HCT116 (cell line): ENCODE data around the gene CDKN1C.

Source experiments
- CTCF ChIP-seq, 3 experiments: fragments of 200-600 bp in 1 of 3; sonication (generic) in 1 of 3; IDR thresholded peaks in 2 of 3; conservative IDR thresholded peaks in 1 of 3; 2 replicates each; pipeline ENCODE4 v1.5.1; 2012 to 2017; ENCODE audit warnings: low read depth in 2 of 3, low read length in 2 of 3, antibody characterized with exemption in 1 of 3, borderline replicate concordance in 1 of 3, control low read depth in 1 of 3, mild to moderate bottlenecking in 1 of 3, mixed read lengths in 1 of 3, mixed run types in 1 of 3, moderate library complexity in 1 of 3; ENCODE audit not compliant: insufficient read depth in 1 of 3
- EZH2 ChIP-seq: fragments of 200-600 bp; sonication (generic); IDR thresholded peaks from 2 replicates; pipeline ENCODE4 v1.6.1; 2017; ENCODE audit warnings: antibody characterized with exemption, mixed run types
- EZH2phosphoT487 ChIP-seq: fragments of 200-600 bp; IDR thresholded peaks from 2 replicates; pipeline ENCODE4 v1.6.1; 2018; ENCODE audit warnings: antibody characterized with exemption, borderline replicate concordance
- MAX ChIP-seq: IDR thresholded peaks from 2 replicates; pipeline ENCODE4 v1.6.1; 2012

- no peak for TF ChIP-seq MAX
- TF ChIP-seq EZH2, result no peak
- TF ChIP-seq EZH2phosphoT487, result no peak
- 0 out of 6 replicates have a peak, but pooled peaks of 1 of the 3 experiments have one; percentile 6 for TF ChIP-seq CTCF (IDR thresholded peaks at IDR 0.05 in 2 of 3, conservative IDR thresholded peaks at IDR 0.05 in 1 of 3; ENCODE audit: borderline replicate concordance in 1 of 3, insufficient read depth in 1 of 3, low read depth in 2 of 3, low read length in 2 of 3)
These were observed 3.0 kb downstream of the CDKN1C start for GRCh38 chr11:2882396-2883110.
